ENCODE data around the gene C19orf53. TPM values are rescaled to one million over a fixed set of nuclear protein-coding genes. Genes with fewer than 3 reads are reported as not detected.

The C19orf53 gene
- total and polyA plus RNA-seq, 11 donors = 79.3 to 435 (median 99.4) TPM

DNA sequence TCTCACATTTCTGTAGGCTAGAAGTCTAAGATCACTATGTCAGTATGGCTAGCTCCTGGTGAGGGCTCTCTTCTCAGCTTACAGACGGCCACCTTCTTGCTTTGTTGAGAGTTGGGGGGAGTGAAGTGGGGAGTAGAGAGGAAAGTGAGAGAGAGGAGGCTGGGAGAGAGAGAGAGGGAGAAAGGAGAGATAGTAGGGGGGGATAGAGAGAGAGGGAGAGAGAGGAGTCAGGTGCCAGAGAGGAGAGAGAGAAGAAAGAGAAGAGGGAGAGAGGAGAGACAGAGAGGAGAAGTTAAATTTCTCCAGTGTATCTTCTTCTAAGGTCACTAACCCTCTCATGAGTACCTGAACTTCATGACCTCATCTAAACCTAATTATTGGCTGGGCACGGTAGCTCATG is 49.6 kb downstream of the C19orf53 start:
- 87 to 95% (median 91%) methylated on average over 2 of the region's 2 CpGs for WGBS, 4 donors
- ATAC-seq = no peak

DNA sequence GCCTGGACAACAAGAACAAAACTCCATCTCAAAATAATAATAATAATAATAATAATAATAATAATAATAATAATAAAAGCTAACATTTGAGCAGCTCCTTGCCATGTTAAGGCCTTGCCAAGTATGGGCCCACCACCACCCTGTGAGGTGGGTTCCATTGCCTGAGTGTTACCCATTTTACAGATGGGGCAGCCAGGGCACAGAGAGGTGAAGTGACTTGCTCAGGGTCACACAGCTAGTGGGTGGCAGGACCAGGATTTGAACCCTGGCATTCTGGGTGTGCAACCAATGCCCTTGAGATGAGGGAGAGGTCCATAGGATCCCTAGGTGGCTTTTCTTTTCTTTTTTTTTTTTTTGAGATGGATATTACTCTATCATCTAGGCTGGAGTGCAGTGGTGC is 50.4 kb downstream of the C19orf53 start:
- peaks cover 0 to 16% (median 5%) of the 10 kb centered on the region in 12 donors for H3K4me1 ChIP-seq
- no peak overlapping the region for H3K4me3 ChIP-seq
- DNase-seq (no peak), ATAC-seq (no peak)
- intact Hi-C loops (cut with DNase I) = loop anchor here in 1 of 10 donors (5.0 kb wide), 1 partner anchor 32 kb away; no protein-coding TSS in a partner anchor
- H3K27ac ChIP-seq = no peak overlapping the region
- TF ChIP-seq POLR2A (IDR thresholded peaks at IDR 0.05) = no peak
- TF ChIP-seq, protein P1, sequence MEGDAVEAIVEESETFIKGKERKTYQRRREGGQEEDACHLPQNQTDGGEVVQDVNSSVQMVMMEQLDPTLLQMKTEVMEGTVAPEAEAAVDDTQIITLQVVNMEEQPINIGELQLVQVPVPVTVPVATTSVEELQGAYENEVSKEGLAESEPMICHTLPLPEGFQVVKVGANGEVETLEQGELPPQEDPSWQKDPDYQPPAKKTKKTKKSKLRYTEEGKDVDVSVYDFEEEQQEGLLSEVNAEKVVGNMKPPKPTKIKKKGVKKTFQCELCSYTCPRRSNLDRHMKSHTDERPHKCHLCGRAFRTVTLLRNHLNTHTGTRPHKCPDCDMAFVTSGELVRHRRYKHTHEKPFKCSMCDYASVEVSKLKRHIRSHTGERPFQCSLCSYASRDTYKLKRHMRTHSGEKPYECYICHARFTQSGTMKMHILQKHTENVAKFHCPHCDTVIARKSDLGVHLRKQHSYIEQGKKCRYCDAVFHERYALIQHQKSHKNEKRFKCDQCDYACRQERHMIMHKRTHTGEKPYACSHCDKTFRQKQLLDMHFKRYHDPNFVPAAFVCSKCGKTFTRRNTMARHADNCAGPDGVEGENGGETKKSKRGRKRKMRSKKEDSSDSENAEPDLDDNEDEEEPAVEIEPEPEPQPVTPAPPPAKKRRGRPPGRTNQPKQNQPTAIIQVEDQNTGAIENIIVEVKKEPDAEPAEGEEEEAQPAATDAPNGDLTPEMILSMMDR (IDR thresholded peaks at IDR 0.05) = no peak
- no peaks in the 10 kb centered on the region for H3K9me3 ChIP-seq
- no peaks in the 10 kb centered on the region for H3K27me3 ChIP-seq
- peaks cover 0 to 55% (median 21%) of the 10 kb centered on the region in 9 donors for H3K36me3 ChIP-seq

More for the DNA sequence above, 49.6 kb downstream of the C19orf53 start:
- no peak for DNase-seq
- Histone ChIP-seq H3K9me3 (no peaks in the 10 kb centered on the region), H3K36me3 (peaks cover 0 to 54% (median 21%) of the 10 kb centered on the region in 9 donors), H3K4me1 (peaks cover 0 to 16% (median 5%) of the 10 kb centered on the region in 12 donors), H3K4me3 (no peak overlapping the region), H3K27ac (peak overlapping the region in 1 of 12 donors; percentile 72), H3K27me3 (no peaks in the 10 kb centered on the region)
- TF ChIP-seq, protein P1 (IDR thresholded peaks at IDR 0.05) = no peak
- intact Hi-C loops (cut with DNase I) = no loop called here

DNA sequence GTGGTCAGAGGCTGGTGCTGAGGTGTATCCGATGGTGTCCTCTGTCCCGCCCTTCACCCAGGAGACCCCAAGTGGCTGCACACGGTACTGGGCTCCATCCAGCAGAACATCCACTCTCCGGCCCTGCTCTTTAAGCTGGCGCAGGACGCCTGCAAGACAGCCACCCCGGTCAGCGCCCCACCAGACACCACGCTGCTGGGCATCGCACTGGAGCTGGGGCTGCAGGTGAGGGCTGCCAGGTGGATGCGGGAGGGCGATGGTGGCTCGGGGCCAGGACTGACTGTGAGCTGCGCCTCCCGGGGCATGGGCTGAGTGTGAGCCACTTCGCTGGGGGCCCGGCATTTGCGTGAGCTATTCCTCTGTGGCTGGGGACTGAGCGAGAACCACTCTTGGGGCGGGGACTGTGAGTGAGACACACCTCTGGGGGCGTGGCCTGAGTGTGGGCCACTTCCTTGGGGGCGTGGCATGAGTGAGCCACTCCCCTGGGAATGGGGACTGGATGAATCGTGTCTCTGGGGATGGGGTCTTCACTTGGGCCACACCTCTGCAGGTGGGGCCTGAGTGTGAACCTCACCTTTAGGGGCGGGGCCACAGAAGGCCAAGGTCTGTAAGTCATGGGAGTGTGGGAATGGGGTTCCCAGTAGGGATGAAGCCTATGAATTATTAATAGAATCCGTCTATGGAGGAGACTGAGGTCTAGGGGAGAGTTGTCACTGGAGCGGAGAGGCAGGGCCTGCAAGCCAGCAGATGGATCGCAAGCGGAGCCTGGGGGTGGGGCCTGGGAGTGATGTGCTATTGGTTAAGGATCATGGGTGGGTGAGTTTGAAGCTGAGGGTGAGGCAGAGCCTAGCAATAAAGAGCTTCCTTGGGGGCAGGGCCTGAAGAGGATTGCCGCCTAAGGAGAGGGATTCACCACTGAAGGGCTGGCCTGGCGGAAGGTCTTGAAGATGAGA is 51.5 kb downstream of the C19orf53 start:
- 88 to 91% (median 90%) methylated on average over 11 to 30 of the region's 30 CpGs for WGBS, 4 donors
- no peak for TF ChIP-seq POLR2A (IDR thresholded peaks at IDR 0.05)
- TF ChIP-seq, protein P1 (IDR thresholded peaks at IDR 0.05) = no peak
- no peak for DNase-seq
- Histone ChIP-seq H3K27me3 (no peaks in the 10 kb centered on the region), H3K27ac (no peak overlapping the region), H3K9me3 (no peaks in the 10 kb centered on the region), H3K4me3 (no peak overlapping the region), H3K4me1 (peaks cover 0 to 16% (median 5%) of the 10 kb centered on the region in 12 donors), H3K36me3 (peaks cover 0 to 54% (median 21%) of the 10 kb centered on the region in 9 donors)
- intact Hi-C loops (cut with DNase I) = loop anchor here in 1 of 10 donors (5.0 kb wide), 1 partner anchor 33 kb away; no protein-coding TSS in a partner anchor
- no peak for ATAC-seq

DNA sequence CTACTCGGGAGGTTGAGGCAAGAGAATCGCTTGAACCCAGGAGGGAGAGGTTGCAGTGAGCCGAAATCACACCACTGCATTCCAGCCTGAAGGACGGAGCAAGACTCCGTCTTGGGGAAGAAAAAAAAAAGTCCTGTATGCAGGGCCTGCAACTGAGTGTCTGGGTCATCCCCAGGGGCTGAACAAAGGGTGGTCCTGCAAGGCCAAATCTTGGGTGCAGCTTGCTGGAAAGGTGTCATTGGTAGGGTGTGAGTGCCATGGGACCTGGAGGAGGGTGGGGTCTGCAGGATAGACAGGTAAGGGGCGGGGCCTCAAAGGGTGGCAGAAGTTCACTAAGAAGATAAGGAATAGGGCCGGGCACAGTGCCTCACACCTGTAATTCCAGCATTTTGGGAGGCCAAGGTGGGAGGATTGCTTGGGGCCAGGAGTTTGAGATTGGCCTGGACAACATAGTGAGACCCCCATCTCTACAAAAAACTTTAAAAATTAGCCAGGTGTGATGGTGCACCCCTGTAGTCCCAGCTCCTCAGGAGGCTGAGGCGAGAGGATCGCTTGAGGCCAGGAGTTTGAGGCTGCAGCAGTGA is 52.5 kb downstream of the C19orf53 start:
- Histone ChIP-seq H3K36me3 (peaks cover 0 to 56% (median 25%) of the 10 kb centered on the region in 9 donors), H3K27me3 (no peaks in the 10 kb centered on the region), H3K4me1 (peaks cover 0 to 16% (median 5%) of the 10 kb centered on the region in 12 donors), H3K4me3 (no peak overlapping the region), H3K27ac (no peak overlapping the region), H3K9me3 (no peaks in the 10 kb centered on the region)
- intact Hi-C loops (cut with DNase I) = loop anchor here in 1 of 10 donors (5.0 kb wide), 1 partner anchor 34 kb away; no protein-coding TSS in a partner anchor
- DNase-seq (no peak), ATAC-seq (no peak)
- WGBS, 4 donors = 94 to 96% (median 95%) methylated on average over 9 of the region's 9 CpGs
- no peak for TF ChIP-seq POLR2A (IDR thresholded peaks at IDR 0.05)
- TF ChIP-seq, protein P1 (IDR thresholded peaks at IDR 0.05) = no peak
